GM21381 (cell line): Measurements from ENCODE around the gene PVR.
"Not testable (repeated sequence)": the region's sequence is repeated elsewhere in the genome, so short reads cannot be mapped to it uniquely, and the experiment has no call there.

ENCODE experiments used
- ATAC-seq: cut with Tn5 transposase; IDR thresholded peaks from one replicate; pipeline ENCODE4 v1.9.1; 2021; ENCODE audit warnings: mild to moderate bottlenecking, moderate library complexity; ENCODE audit not compliant: unreplicated experiment

Gene PVR

GRCh38 chr19:44643605-44644401 is at the start of gene PVR:
Gene PVR, plus strand, starts transcription at chr19:44643910. Its CDS starts 187 bp downstream, at chr19:44644097.
- no peak for ATAC-seq

- ATAC-seq: no peak
These were observed 47.1 kb upstream of the PVR start for GRCh38 chr19:44596428-44597130.

GRCh38 chr19:44597131-44597491 is 46.6 kb upstream of the PVR start:
- ATAC-seq: no peak

GRCh38 chr19:44598355-44598754 is 45.4 kb upstream of the PVR start:
- no peak for ATAC-seq

GRCh38 chr19:44598880-44599279 is 44.8 kb upstream of the PVR start:
- no peak for ATAC-seq

- no peak for ATAC-seq
These were observed 43.2 kb upstream of the PVR start for GRCh38 chr19:44600466-44600865.

- no peak for ATAC-seq
These were observed 41.6 kb upstream of the PVR start for GRCh38 chr19:44602081-44602480.

- ATAC-seq: no peak
These were observed 40.3 kb upstream of the PVR start for GRCh38 chr19:44603201-44603945.

- ATAC-seq: no peak
These were observed 39.5 kb upstream of the PVR start for GRCh38 chr19:44604241-44604640.

- no peak for ATAC-seq
These were observed 38.2 kb upstream of the PVR start for GRCh38 chr19:44605547-44605946.

- no peak for ATAC-seq
These were observed 36.7 kb upstream of the PVR start for GRCh38 chr19:44607049-44607448.

GRCh38 chr19:44607917-44608316 is 35.8 kb upstream of the PVR start:
- ATAC-seq: no peak

GRCh38 chr19:44608391-44608821 is 35.3 kb upstream of the PVR start:
- ATAC-seq: no peak

- no peak for ATAC-seq
These were observed 34.5 kb upstream of the PVR start for GRCh38 chr19:44609219-44609618.

- not testable (repeated sequence) for ATAC-seq
These were observed 33.2 kb upstream of the PVR start for GRCh38 chr19:44610497-44610896.

GRCh38 chr19:44611812-44612295 is 31.9 kb upstream of the PVR start:
- no peak for ATAC-seq

GRCh38 chr19:44613295-44614178 is 30.2 kb upstream of the PVR start, which contains the start of gene IGSF23:
Gene IGSF23, plus strand, starts transcription at chr19:44613563. Its CDS starts 83 bp downstream, at chr19:44613646.
- ATAC-seq: no peak

GRCh38 chr19:44614313-44614712 is 29.4 kb upstream of the PVR start:
- no peak for ATAC-seq

- no peak for ATAC-seq
These were observed 27.9 kb upstream of the PVR start for GRCh38 chr19:44615863-44616247.

- no peak for ATAC-seq
These were observed 26.4 kb upstream of the PVR start for GRCh38 chr19:44617110-44617880.
